ENCODE results near the gene SMDT1. TPM values are rescaled to one million over a fixed set of nuclear protein-coding genes. Genes with fewer than 3 reads are reported as not detected.

Gene SMDT1
- total RNA-seq, result 10 to 100 TPM; 50.2 to 56.2 TPM

- H3K4me3 Mint-ChIP-seq, result peak within 1 kb of the TSS; percentile 95
- peak within 1 kb of the TSS; percentile 96 for H3K27ac Mint-ChIP-seq
- CTCF ChIA-PET, result interaction anchor here (0.9 to 3.2 kb wide), 6 partner anchors 11 to 382 kb away, joined by 3 to 8 read pairs (median 4); partner anchors contain the start of gene NDUFA6
- H3K4me1 Mint-ChIP-seq (ENCODE audit: low read depth), result peaks cover 34% of the 10 kb centered on the region
- peak; percentile 98 for DNase-seq
- H3K9me3 Mint-ChIP-seq, result no peaks in the 10 kb centered on the region
- intact Hi-C loops (cut with micrococcal nuclease), result loop anchor here (1.0 to 2.0 kb wide), 4 partner anchors 11 to 536 kb away; partner anchors contain the start of genes CENPM, DESI1, NDUFA6 and XRCC6
- H3K27me3 Mint-ChIP-seq (ENCODE audit: low read depth), result no peaks in the 10 kb centered on the region
- H3K36me3 Mint-ChIP-seq (ENCODE audit: low read depth), result peaks cover 16% of the 10 kb centered on the region
Measured at GRCh38 chr22:42079319-42080251, at the start of gene SMDT1. Gene SMDT1 (plus strand): TSS chr22:42079700. CDS start chr22:42079769, 69 bp downstream.

- Mint-ChIP-seq H3K27ac (no peak overlapping the region), H3K9me3 (peaks cover 18% of the 10 kb centered on the region), H3K4me1 (ENCODE audit: low read depth) (peaks cover 20% of the 10 kb centered on the region), H3K36me3 (ENCODE audit: low read depth) (peaks cover 9% of the 10 kb centered on the region), H3K4me3 (no peak overlapping the region), H3K27me3 (ENCODE audit: low read depth) (no peaks in the 10 kb centered on the region)
- intact Hi-C loops (cut with micrococcal nuclease), result no loop called here
- DNase-seq, result peak; percentile 42
- CTCF ChIA-PET, result interaction anchor here (0.6 to 1.0 kb wide), 2 partner anchors 21 to 228 kb away, joined by 3 to 4 read pairs; no protein-coding TSS in a partner anchor
Measured at GRCh38 chr22:42033263-42034181, 46.0 kb upstream of the SMDT1 start.

GRCh38 chr22:42035256-42035655 is 44.2 kb upstream of the SMDT1 start:
- CTCF ChIA-PET, result no interaction called here
- Mint-ChIP-seq H3K4me3 (no peak overlapping the region), H3K36me3 (ENCODE audit: low read depth) (peaks cover 9% of the 10 kb centered on the region)

GRCh38 chr22:42039271-42039670 is 40.2 kb upstream of the SMDT1 start:
- Mint-ChIP-seq H3K27ac (no peak overlapping the region), H3K36me3 (ENCODE audit: low read depth) (peaks cover 6% of the 10 kb centered on the region), H3K9me3 (peaks cover 12% of the 10 kb centered on the region), H3K27me3 (ENCODE audit: low read depth) (no peaks in the 10 kb centered on the region), H3K4me3 (no peak overlapping the region), H3K4me1 (ENCODE audit: low read depth) (no peaks in the 10 kb centered on the region)
- intact Hi-C loops (cut with micrococcal nuclease), result no loop called here
- DNase-seq, result no peak
- CTCF ChIA-PET, result interaction anchor here (0.7 kb wide), 1 partner anchor 136 kb away, joined by 5 read pairs; no protein-coding TSS in a partner anchor

More at GRCh38 chr22:42035256-42035655, 44.2 kb upstream of the SMDT1 start:
- intact Hi-C loops (cut with micrococcal nuclease), result no loop called here
- H3K27me3 Mint-ChIP-seq (ENCODE audit: low read depth), result no peaks in the 10 kb centered on the region
- H3K9me3 Mint-ChIP-seq, result peaks cover 18% of the 10 kb centered on the region
- no peak overlapping the region for H3K27ac Mint-ChIP-seq
- no peak for DNase-seq
- peaks cover 17% of the 10 kb centered on the region for H3K4me1 Mint-ChIP-seq (ENCODE audit: low read depth)

- no peak for DNase-seq
- CTCF ChIA-PET, result no interaction called here
- no peak overlapping the region for H3K27ac Mint-ChIP-seq
- no peaks in the 10 kb centered on the region for H3K27me3 Mint-ChIP-seq (ENCODE audit: low read depth)
- H3K4me3 Mint-ChIP-seq, result no peak overlapping the region
- H3K9me3 Mint-ChIP-seq, result peaks cover 8% of the 10 kb centered on the region
- intact Hi-C loops (cut with micrococcal nuclease), result no loop called here
- peaks cover 6% of the 10 kb centered on the region for H3K36me3 Mint-ChIP-seq (ENCODE audit: low read depth)
- no peaks in the 10 kb centered on the region for H3K4me1 Mint-ChIP-seq (ENCODE audit: low read depth)
Measured at GRCh38 chr22:42041784-42042183, 37.7 kb upstream of the SMDT1 start.

- Mint-ChIP-seq H3K9me3 (no peaks in the 10 kb centered on the region), H3K27me3 (ENCODE audit: low read depth) (no peaks in the 10 kb centered on the region), H3K4me1 (ENCODE audit: low read depth) (no peaks in the 10 kb centered on the region), H3K27ac (no peak overlapping the region), H3K4me3 (no peak overlapping the region), H3K36me3 (ENCODE audit: low read depth) (no peaks in the 10 kb centered on the region)
- intact Hi-C loops (cut with micrococcal nuclease), result no loop called here
- no peak for DNase-seq
- CTCF ChIA-PET, result no interaction called here
Measured at GRCh38 chr22:42050641-42051180, 28.8 kb upstream of the SMDT1 start.

GRCh38 chr22:42052765-42053164 is 26.7 kb upstream of the SMDT1 start:
- Mint-ChIP-seq H3K36me3 (ENCODE audit: low read depth) (peaks cover 9% of the 10 kb centered on the region), H3K4me1 (ENCODE audit: low read depth) (no peaks in the 10 kb centered on the region), H3K4me3 (no peak overlapping the region), H3K27ac (no peak overlapping the region), H3K9me3 (peaks cover 9% of the 10 kb centered on the region), H3K27me3 (ENCODE audit: low read depth) (no peaks in the 10 kb centered on the region)
- intact Hi-C loops (cut with micrococcal nuclease), result no loop called here
- no peak for DNase-seq
- CTCF ChIA-PET, result no interaction called here

GRCh38 chr22:42056757-42057511 is 22.6 kb upstream of the SMDT1 start:
- Mint-ChIP-seq H3K4me1 (ENCODE audit: low read depth) (no peaks in the 10 kb centered on the region), H3K36me3 (ENCODE audit: low read depth) (peaks cover 34% of the 10 kb centered on the region)

GRCh38 chr22:42060489-42060888 is 19.0 kb upstream of the SMDT1 start:
- intact Hi-C loops (cut with micrococcal nuclease), result no loop called here
- peaks cover 13% of the 10 kb centered on the region for H3K9me3 Mint-ChIP-seq
- H3K27me3 Mint-ChIP-seq (ENCODE audit: low read depth), result no peaks in the 10 kb centered on the region
- no peak overlapping the region for H3K27ac Mint-ChIP-seq
- peaks cover 55% of the 10 kb centered on the region for H3K36me3 Mint-ChIP-seq (ENCODE audit: low read depth)
- DNase-seq, result no peak
- CTCF ChIA-PET, result no interaction called here
- H3K4me3 Mint-ChIP-seq, result no peak overlapping the region
- H3K4me1 Mint-ChIP-seq (ENCODE audit: low read depth), result no peaks in the 10 kb centered on the region

More at GRCh38 chr22:42056757-42057511, 22.6 kb upstream of the SMDT1 start:
- H3K27ac Mint-ChIP-seq, result no peak overlapping the region
- H3K27me3 Mint-ChIP-seq (ENCODE audit: low read depth), result no peaks in the 10 kb centered on the region
- CTCF ChIA-PET, result interaction anchor here (0.7 kb wide), 2 partner anchors 54 to 321 kb away, joined by 3 to 4 read pairs; no protein-coding TSS in a partner anchor
- no peak overlapping the region for H3K4me3 Mint-ChIP-seq
- DNase-seq, result no peak
- intact Hi-C loops (cut with micrococcal nuclease), result no loop called here
- peaks cover 13% of the 10 kb centered on the region for H3K9me3 Mint-ChIP-seq

- peaks cover 58% of the 10 kb centered on the region for H3K36me3 Mint-ChIP-seq (ENCODE audit: low read depth)
- intact Hi-C loops (cut with micrococcal nuclease), result no loop called here
- no peak overlapping the region for H3K4me3 Mint-ChIP-seq
- H3K9me3 Mint-ChIP-seq, result peaks cover 13% of the 10 kb centered on the region
- DNase-seq, result no peak
- CTCF ChIA-PET, result no interaction called here
- H3K27me3 Mint-ChIP-seq (ENCODE audit: low read depth), result no peaks in the 10 kb centered on the region
- H3K27ac Mint-ChIP-seq, result no peak overlapping the region
- H3K4me1 Mint-ChIP-seq (ENCODE audit: low read depth), result no peaks in the 10 kb centered on the region
Measured at GRCh38 chr22:42061041-42061440, 18.5 kb upstream of the SMDT1 start.

GRCh38 chr22:42062506-42063170 is 16.9 kb upstream of the SMDT1 start:
- no peak overlapping the region for H3K27ac Mint-ChIP-seq
- H3K9me3 Mint-ChIP-seq, result peaks cover 4% of the 10 kb centered on the region
- H3K4me1 Mint-ChIP-seq (ENCODE audit: low read depth), result no peaks in the 10 kb centered on the region
- DNase-seq, result no peak
- intact Hi-C loops (cut with micrococcal nuclease), result no loop called here
- peaks cover 54% of the 10 kb centered on the region for H3K36me3 Mint-ChIP-seq (ENCODE audit: low read depth)
- CTCF ChIA-PET, result no interaction called here
- no peak overlapping the region for H3K4me3 Mint-ChIP-seq
- H3K27me3 Mint-ChIP-seq (ENCODE audit: low read depth), result no peaks in the 10 kb centered on the region

All from activated naive CD4-positive, alpha-beta T cell treated with anti-CD3 and anti-CD28 coated beads for 36 hours (primary cell).